A549 treated with CpdA at 1 μM for 4 hours (cell line): ENCODE results near the gene BEND2. TPM values are rescaled to one million over a fixed set of nuclear protein-coding genes. Genes with fewer than 3 reads are reported as not detected.

ENCODE experiments used
- total RNA-seq: library from RNA; stranded (reverse); fragments of 200-300 nt; extraction: Qiagen RNA extraction; gene quantifications from 5 replicates; pipeline ENCODE4 v1.2.3, GENCODE V29; 2022; ENCODE audit warnings: low read depth

Gene BEND2
- total RNA-seq, result not detected in 5 replicates

DNA sequence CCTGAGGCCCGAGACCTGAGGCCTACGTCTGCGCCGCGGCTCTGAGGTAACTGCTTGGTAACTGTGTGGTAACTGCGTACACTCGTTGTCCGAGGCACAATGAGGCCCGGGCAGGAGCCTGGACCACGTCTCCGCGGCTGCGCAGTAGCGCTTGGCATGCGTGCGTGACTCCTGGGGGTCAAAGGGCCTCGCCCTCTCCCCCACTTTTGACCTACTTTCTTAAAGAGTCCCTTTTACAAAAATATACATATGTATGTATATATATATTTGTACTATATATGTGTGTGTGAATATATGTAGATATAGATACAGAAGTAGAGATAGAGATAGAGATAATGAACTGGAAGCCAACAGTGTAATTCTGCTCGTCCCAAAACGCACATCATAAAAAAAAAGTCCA, at the start of gene BEND2:
BEND2 (minus strand) TSS at position 101 of the 400 bp plus-strand sequence. CDS start 136 bp downstream, outside the sequence.

Other genes starting within 250 kb of the BEND2 start
- 7.3 to 10.2 TPM (median 8.9 TPM) in 5 replicates for gene SCML2, start 133.8 kb upstream of the BEND2 start, total RNA-seq
- gene CDKL5, start 204.7 kb upstream of the BEND2 start, total RNA-seq, result 3.6 to 6.2 TPM (median 5.9 TPM) in 5 replicates